Right cardiac atrium (tissue), 5 donors: ENCODE results near the gene OAS2. TPM values are rescaled to one million over a fixed set of nuclear protein-coding genes. Genes with fewer than 3 reads are reported as not detected.

Experiments
- ATAC-seq, 2 donors: fragments of 200-7000 bp; cut with Tn5 transposase; one replicate each; pipeline versions ENCODE4 v1.8.0 to v1.9.1; 2020; ENCODE audit warnings: moderate library complexity in 2 of 2, mild to moderate bottlenecking in 1 of 2
- DNase-seq, 3 donors: peaks; one replicate each; pipeline ENCODE4 v3.0.0-alpha.2; 2020
- H3K27ac ChIP-seq: one replicate; pipeline ENCODE4 v1.5.1; 2013; ENCODE audit warnings: mild to moderate bottlenecking, low read length, control low read depth, moderate library complexity
- H3K27me3 ChIP-seq: one replicate; pipeline ENCODE4 v1.6.1; 2013; ENCODE audit not compliant: control insufficient read depth, insufficient read depth
- H3K4me1 ChIP-seq: one replicate; pipeline ENCODE4 v1.6.1; 2013; ENCODE audit warnings: low read length; ENCODE audit not compliant: control insufficient read depth, insufficient read depth
- H3K4me3 ChIP-seq: one replicate; pipeline ENCODE4 v1.5.1; 2013; ENCODE audit warnings: low read length, control low read depth
- H3K9me3 ChIP-seq: one replicate; pipeline ENCODE4 v1.6.1; 2013; ENCODE audit warnings: low read length; ENCODE audit not compliant: control insufficient read depth
- WGBS: extraction: QIAGEN DNeasy Blood & Tissue Kit; methylation state at CpG from one replicate; pipeline ENCODE4 v1.1.7; 2013; 5-methylcytosine and 5-hydroxymethylcytosine counted together
- intact Hi-C, 4 donors: fragments of 100-400 bp; cut with DNase I; formaldehyde crosslinking; loops; one replicate each; pipeline versions ENCODE4 v1.11.0 to v1.14.0; 2022 to 2023
- polyA plus RNA-seq: library from polyadenylated mRNA; stranded (reverse); fragments of 200-250 nt; gene quantifications from one replicate; pipeline ENCODE4 v1.2.3, GENCODE V29; 2013
- total RNA-seq, 4 donors: library from RNA; stranded (reverse); fragmentation: NEBNext Ultra II Directional; extraction: Animal tissue kit (Norgen Biotek cat#: 25700); gene quantifications; one replicate each; pipeline ENCODE4 v1.2.1, GENCODE V29; 2021
- donor health status: healthy with polysubstance abuse.
- donor health status: DM: no; HTN: yes; CAD: no.
- donor health status: DM: no; HTN: no; CAD: no.
- donor health status: DM: no; HTN: yes; CAD: no; lungs with severe emphysema.
- donor health status: DM: yes; HTN: yes; CAD: no.

OAS2 gene
- total and polyA plus RNA-seq, 5 donors = 4.1 to 13.7 (median 8.5) TPM

GRCh38 chr12:113061061-113061694, 82.9 kb downstream of the OAS2 start:
- peak in 1 of 3 donors; percentile 28 for DNase-seq
- intact Hi-C loops = no loop called here
- no peaks in the 10 kb centered on the region for H3K27me3 ChIP-seq
- H3K9me3 ChIP-seq = no peaks in the 10 kb centered on the region
- no peak overlapping the region for H3K27ac ChIP-seq
- no peak overlapping the region for H3K4me3 ChIP-seq
- no peaks in the 10 kb centered on the region for H3K4me1 ChIP-seq
- ATAC-seq = no peak
- WGBS = 70% methylated on average over 10 of the region's 10 CpGs

Other genes starting within 250 kb of the OAS2 start
- not detected for gene RPH3A, start 186.8 kb upstream of the OAS2 start, total RNA-seq
- not detected for gene RPH3A, start 186.8 kb upstream of the OAS2 start, polyA plus RNA-seq
- 10 to 100 TPM in 2 of 4 donors, 1 to 10 TPM in 2; 5.2 to 16.2 (median 12.2) TPM for gene OAS1, start 71.6 kb upstream of the OAS2 start, total RNA-seq
- gene OAS1, start 71.6 kb upstream of the OAS2 start, polyA plus RNA-seq = 6.6 TPM
- gene OAS3, start 40.0 kb upstream of the OAS2 start, total RNA-seq = 10 to 100 TPM in 1 of 4 donors, 1 to 10 TPM in 3; 5.5 to 15.7 (median 7.9) TPM
- 5.1 TPM for gene OAS3, start 40.0 kb upstream of the OAS2 start, polyA plus RNA-seq
- 1 to 10 TPM; 2.0 to 4.9 (median 3.9) TPM for gene DTX1, start 78.2 kb downstream of the OAS2 start, total RNA-seq
- gene DTX1, start 78.2 kb downstream of the OAS2 start, polyA plus RNA-seq = 1.2 TPM
- gene RASAL1, start 157.2 kb downstream of the OAS2 start, total RNA-seq = not detected
- gene RASAL1, start 157.2 kb downstream of the OAS2 start, polyA plus RNA-seq = not detected
- not detected for gene CFAP73, start 171.2 kb downstream of the OAS2 start, total RNA-seq
- gene CFAP73, start 171.2 kb downstream of the OAS2 start, polyA plus RNA-seq = 0.09 TPM
- 10 to 100 TPM; 27.5 to 36.1 (median 31.3) TPM for gene DDX54, start 207.0 kb downstream of the OAS2 start, total RNA-seq
- gene DDX54, start 207.0 kb downstream of the OAS2 start, polyA plus RNA-seq = 17.2 TPM
- 10 to 100 TPM; 10.1 to 15.5 (median 14.2) TPM for gene RITA1, start 207.2 kb downstream of the OAS2 start, total RNA-seq
- gene RITA1, start 207.2 kb downstream of the OAS2 start, polyA plus RNA-seq = 11.6 TPM
- gene TPCN1, start 242.9 kb downstream of the OAS2 start, total RNA-seq = 10 to 100 TPM; 73.8 to 96.1 (median 76.6) TPM
- 43.1 TPM for gene TPCN1, start 242.9 kb downstream of the OAS2 start, polyA plus RNA-seq